K562 (cell line): Measurements from ENCODE around the gene GPX5. TPM values are rescaled to one million over a fixed set of nuclear protein-coding genes. Genes with fewer than 3 reads are reported as not detected.

Experiments
- HES1 ChIP-seq: fragments of 450-650 bp; IDR thresholded peaks from 2 replicates; pipeline ENCODE4 v1.6.1; 2016; ENCODE audit warnings: low read depth, mild to moderate bottlenecking, moderate library complexity
- JUN ChIP-seq, 2 experiments: sonication (generic) in 1 of 2; formaldehyde crosslinking in 1 of 2; IDR thresholded peaks; 2 replicates each; pipeline versions ENCODE4 v1.6.1 to v1.8.0; 2012 to 2022; ENCODE audit warnings: borderline replicate concordance in 2 of 2, mild to moderate bottlenecking in 2 of 2, improper control_type of control experiment in 1 of 2, low read depth in 1 of 2, low read length in 1 of 2, missing genetic modification reagents in 1 of 2
- KLF16 ChIP-seq: IDR thresholded peaks from 2 replicates; pipeline ENCODE4 v1.6.1; 2016; ENCODE audit warnings: antibody characterized with exemption
- NFXL1 ChIP-seq: fragments of 450-650 bp; formaldehyde crosslinking; IDR thresholded peaks from 2 replicates; pipeline ENCODE4 v1.4.0; 2021; ENCODE audit warnings: mild to moderate bottlenecking
- PHF20 ChIP-seq: fragments of 450-650 bp; IDR thresholded peaks from 2 replicates; pipeline ENCODE4 v1.6.1; 2018; ENCODE audit not compliant: partially characterized antibody
- RBM15 ChIP-seq: fragments of 200-400 bp; formaldehyde crosslinking; IDR thresholded peaks from 2 replicates; pipeline ENCODE4 v1.6.1; 2018; ENCODE audit warnings: mild to moderate bottlenecking, low read length, moderate library complexity; ENCODE audit not compliant: insufficient read depth
- REST ChIP-seq, 2 experiments: fragments of 450-650 bp; formaldehyde crosslinking in 1 of 2; IDR thresholded peaks; 2 replicates each; pipeline versions ENCODE4 v1.4.0 to v1.6.1; 2014 to 2020; ENCODE audit warnings: mild to moderate bottlenecking in 2 of 2, borderline replicate concordance in 1 of 2, low read depth in 1 of 2
- RNF2 ChIP-seq: sonication (generic); IDR thresholded peaks from 2 replicates; pipeline ENCODE4 v1.6.1; 2016
- ZBTB33 ChIP-seq: sonication (generic); formaldehyde crosslinking; IDR thresholded peaks from 2 replicates; pipeline ENCODE4 v1.8.1; 2023; ENCODE audit warnings: mild to moderate bottlenecking, missing genetic modification reagents
- ZNF444 ChIP-seq: fragments of 250-450 bp; sonication (Bioruptor Pico); IDR thresholded peaks from 2 replicates; pipeline ENCODE4 v1.4.0; 2020; ENCODE audit warnings: mild to moderate bottlenecking, moderate library complexity
- ZNF449 ChIP-seq: fragments of 250-450 bp; sonication (Bioruptor Pico); IDR thresholded peaks from 2 replicates; pipeline ENCODE4 v1.8.0; 2022; ENCODE audit warnings: moderate library complexity, mild to moderate bottlenecking, inconsistent platforms
- ZNF586 ChIP-seq: fragments of 450-650 bp; formaldehyde crosslinking; conservative IDR thresholded peaks from 2 replicates; pipeline ENCODE4 v1.4.0; 2020; ENCODE audit warnings: mild to moderate bottlenecking, moderate library complexity
- ZNF79 ChIP-seq: fragments of 250-450 bp; sonication (Bioruptor Pico); IDR thresholded peaks from 2 replicates; pipeline ENCODE4 v1.4.0; 2020; ENCODE audit warnings: low read depth, mild to moderate bottlenecking, moderate library complexity
- polyA plus RNA-seq, 8 experiments: library from polyadenylated mRNA; depleted of rRNA in 4 of 8; stranded (reverse) in 5 of 8; unstranded in 3 of 8; fragments of >200 nt; fragmentation: Nextera tagmentation in 2 of 8; fragmentation: Illumina TruSeq in 1 of 8; extraction: Ambion mirVana in 2 of 8; extraction: Trizol in 1 of 8; gene quantifications; 2 replicates each; pipeline versions ENCODE4 v1.2.1 to v1.2.3, GENCODE V29; 2011 to 2014; ENCODE audit warnings: inconsistent platforms in 1 of 8, missing spikeins in 1 of 8
- total RNA-seq, 7 experiments: library from RNA; depleted of rRNA in 6 of 7; stranded (reverse); fragments of >200 nt in 6 of 7; fragmentation: Illumina TruSeq in 2 of 7; extraction: Trizol in 2 of 7; gene quantifications; 2 replicates each; pipeline versions ENCODE4 v1.2.1 to v1.2.3, GENCODE V29; 2011 to 2021; ENCODE audit warnings: low replicate concordance in 1 of 7

GPX5 gene
- total and polyA plus RNA-seq, 9 of the 15 experiments (the other 6 are each of a cell fraction or from before 2014, with no cell fraction given), result 0.07 to 0.18 (median 0.15) TPM; not detected in 6

GRCh38 chr6:28553986-28554881, 28.6 kb downstream of the GPX5 start (continued):
- TF ChIP-seq REST (IDR thresholded peaks at IDR 0.05; ENCODE audit: borderline replicate concordance) (peak; percentile 100), REST (CRISPR knock-in tag; IDR thresholded peaks at IDR 0.05; ENCODE audit: low read depth) (0 out of 2 replicates have a peak, but pooled peaks have one; percentile 22), RBM15 (no peak), RNF2 (peak; percentile 65; the same call in 1 of the 2 replicates), NFXL1 (CRISPR knock-in tag) (0 out of 2 replicates have a peak, but pooled peaks have one; percentile 60), ZNF79 (CRISPR knock-in tag) (no peak; the same call in 1 of the 2 replicates), KLF16 (peak; percentile 98), ZNF444 (no peak), HES1 (no peak), ZNF586 (CRISPR knock-in tag) (0 out of 2 replicates have a peak, but pooled peaks have one; percentile 50), ZBTB33 (CRISPR knock-in tag) (peak; percentile 44; the same call in 1 of the 2 replicates), ZNF449 (CRISPR knock-in tag) (peak; percentile 58; the same call in 1 of the 2 replicates), JUN (IDR thresholded peaks at IDR 0.05; ENCODE audit: borderline replicate concordance, low read depth, low read length) (no peak), JUN (CRISPR knock-in tag; IDR thresholded peaks at IDR 0.05; ENCODE audit: borderline replicate concordance) (no peak), PHF20 (no peak)
